ENCODE measurements around the gene TJP2.

TJP2 gene

DNA sequence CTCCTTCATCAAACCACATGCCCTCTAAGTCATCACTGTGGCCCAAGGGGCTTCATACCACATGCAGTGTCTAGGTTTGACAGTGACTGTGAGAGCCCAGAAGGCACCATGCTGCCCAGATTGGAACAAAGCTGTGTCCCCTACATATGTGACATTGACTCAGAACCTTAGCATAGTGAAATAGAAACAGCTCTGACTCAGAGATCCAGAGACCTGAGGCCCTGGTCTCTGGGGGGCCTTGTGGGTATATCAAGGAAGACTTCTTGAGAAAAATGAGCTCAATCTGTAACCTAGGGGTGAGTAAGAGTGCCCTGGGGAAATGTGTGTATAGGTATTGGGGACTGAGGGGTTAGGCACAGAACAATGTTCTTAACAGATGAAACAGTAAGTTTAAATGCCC is 143.8 kb downstream of the TJP2 start:
- H3K27ac ChIP-seq: no peak overlapping the region
- TF ChIP-seq, protein P1, sequence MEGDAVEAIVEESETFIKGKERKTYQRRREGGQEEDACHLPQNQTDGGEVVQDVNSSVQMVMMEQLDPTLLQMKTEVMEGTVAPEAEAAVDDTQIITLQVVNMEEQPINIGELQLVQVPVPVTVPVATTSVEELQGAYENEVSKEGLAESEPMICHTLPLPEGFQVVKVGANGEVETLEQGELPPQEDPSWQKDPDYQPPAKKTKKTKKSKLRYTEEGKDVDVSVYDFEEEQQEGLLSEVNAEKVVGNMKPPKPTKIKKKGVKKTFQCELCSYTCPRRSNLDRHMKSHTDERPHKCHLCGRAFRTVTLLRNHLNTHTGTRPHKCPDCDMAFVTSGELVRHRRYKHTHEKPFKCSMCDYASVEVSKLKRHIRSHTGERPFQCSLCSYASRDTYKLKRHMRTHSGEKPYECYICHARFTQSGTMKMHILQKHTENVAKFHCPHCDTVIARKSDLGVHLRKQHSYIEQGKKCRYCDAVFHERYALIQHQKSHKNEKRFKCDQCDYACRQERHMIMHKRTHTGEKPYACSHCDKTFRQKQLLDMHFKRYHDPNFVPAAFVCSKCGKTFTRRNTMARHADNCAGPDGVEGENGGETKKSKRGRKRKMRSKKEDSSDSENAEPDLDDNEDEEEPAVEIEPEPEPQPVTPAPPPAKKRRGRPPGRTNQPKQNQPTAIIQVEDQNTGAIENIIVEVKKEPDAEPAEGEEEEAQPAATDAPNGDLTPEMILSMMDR (conservative IDR thresholded peaks at IDR 0.05): no peak
- no peak for TF ChIP-seq ZFX (IDR thresholded peaks at IDR 0.05)

DNA sequence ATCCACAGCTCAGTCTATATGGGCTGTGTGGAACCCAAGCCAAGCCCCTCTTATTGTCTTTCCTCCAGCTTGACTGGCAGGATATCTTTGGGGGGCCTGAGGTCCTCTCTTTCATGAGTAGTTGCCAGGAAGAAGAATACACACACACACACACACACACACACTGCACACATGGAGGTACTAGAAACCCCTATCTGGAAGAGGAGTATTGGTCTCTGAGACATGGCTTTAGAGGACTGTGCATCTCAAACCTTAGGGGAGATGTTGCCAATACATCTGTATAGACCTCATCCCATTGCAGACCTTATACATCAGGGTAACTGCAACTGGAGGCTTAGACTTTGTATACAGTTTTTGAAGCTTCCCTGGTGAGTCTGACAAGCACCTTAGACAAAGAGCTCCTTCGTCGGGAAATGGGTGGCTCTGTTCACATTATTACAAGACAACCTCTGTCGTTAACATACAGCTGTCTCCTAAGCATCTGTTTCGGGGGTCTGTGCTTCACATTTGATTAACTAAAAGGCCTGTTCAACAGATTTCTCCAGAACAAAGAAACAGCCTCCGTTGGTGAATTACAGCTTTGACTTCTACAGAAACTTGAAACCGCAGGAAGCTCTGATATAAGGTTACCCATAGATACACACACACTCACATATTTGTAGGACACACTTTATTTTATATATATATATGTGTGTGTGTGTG is 145.4 kb downstream of the TJP2 start:
- TF ChIP-seq, protein P1 (conservative IDR thresholded peaks at IDR 0.05): no peak
- TF ChIP-seq ZFX (IDR thresholded peaks at IDR 0.05): no peak

DNA sequence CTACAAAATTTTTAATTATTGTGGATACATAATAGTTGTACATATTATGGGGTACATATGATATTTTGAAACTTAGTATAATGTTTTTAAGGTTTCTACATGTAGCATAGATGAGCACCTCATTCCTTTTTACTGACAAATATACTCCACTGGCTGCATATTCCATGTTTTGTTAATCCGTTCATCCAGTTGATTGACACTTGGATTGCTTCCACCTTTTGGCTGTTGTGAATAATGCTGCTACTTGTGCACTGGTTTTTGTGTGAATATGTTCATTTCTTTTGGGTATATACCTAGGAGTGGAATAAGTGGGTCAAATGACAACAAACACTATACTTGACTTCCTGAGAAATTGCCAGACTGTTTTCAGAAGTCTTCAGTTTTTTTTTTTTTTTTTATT is 148.2 kb downstream of the TJP2 start:
- H3K27ac ChIP-seq: no peak overlapping the region
- TF ChIP-seq, protein P1 (conservative IDR thresholded peaks at IDR 0.05): no peak
- no peak for TF ChIP-seq ZFX (IDR thresholded peaks at IDR 0.05)

More for the DNA sequence above, 145.4 kb downstream of the TJP2 start:
- H3K27ac ChIP-seq: no peak overlapping the region

DNA sequence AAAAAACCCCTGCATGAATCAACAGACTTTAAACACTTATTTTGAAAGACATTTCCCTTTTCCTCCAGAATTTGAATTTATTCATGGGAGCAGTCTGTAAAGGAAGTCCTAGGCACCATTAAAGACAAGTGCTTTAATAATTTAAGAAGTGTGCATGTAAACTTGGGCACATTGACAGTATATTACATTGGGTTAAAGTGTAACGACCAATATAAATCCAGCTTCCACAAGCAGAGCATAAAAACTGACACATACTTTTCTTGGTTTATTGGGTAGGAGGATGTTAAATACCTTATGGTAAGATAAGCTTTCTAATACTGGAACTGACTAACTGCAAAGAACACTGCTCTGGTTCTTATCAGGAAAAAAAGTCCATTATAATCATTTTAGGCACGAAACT is 149.8 kb downstream of the TJP2 start:
- no peak overlapping the region for H3K27ac ChIP-seq
- no peak for TF ChIP-seq ZFX (IDR thresholded peaks at IDR 0.05)
- TF ChIP-seq, protein P1 (conservative IDR thresholded peaks at IDR 0.05): no peak
